Measurements from ENCODE around the gene ANKS1B. TPM values are rescaled to one million over a fixed set of nuclear protein-coding genes. Genes with fewer than 3 reads are reported as not detected.

ANKS1B gene
- total RNA-seq, 4 donors from 2014 or later, result 16.6 to 62.6 (median 40.2) TPM

DNA sequence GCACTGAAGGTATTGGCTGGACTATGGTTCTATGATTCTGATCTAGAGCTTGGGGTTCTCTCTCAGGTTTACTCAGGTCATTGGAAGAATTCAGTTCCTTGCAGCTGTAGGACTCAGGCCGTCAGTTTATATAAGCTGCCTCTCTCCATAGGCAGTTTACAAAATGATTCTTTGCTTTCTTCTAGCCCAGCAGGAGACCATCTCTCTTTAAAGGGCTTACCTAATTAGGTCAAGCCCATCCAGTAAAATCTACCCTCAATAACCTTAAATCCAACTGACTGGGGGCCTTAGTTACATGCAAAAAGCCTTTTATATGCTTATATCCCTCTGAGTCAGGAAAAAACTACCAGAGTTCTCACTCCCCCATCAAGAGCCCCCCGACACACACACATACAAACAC lies 417.7 kb downstream of the ANKS1B start:
- Histone ChIP-seq H3K27ac (no peak overlapping the region), H3K4me1 (no peaks in the 10 kb centered on the region), H3K27me3 (no peaks in the 10 kb centered on the region), H3K4me3 (no peak overlapping the region), H3K9me3 (no peaks in the 10 kb centered on the region), H3K36me3 (no peaks in the 10 kb centered on the region)
- DNase-seq, result no peak
- intact Hi-C loops (cut with DNase I; ENCODE audit: low total_unique reads), result no loop called here
- TF ChIP-seq, protein P1, sequence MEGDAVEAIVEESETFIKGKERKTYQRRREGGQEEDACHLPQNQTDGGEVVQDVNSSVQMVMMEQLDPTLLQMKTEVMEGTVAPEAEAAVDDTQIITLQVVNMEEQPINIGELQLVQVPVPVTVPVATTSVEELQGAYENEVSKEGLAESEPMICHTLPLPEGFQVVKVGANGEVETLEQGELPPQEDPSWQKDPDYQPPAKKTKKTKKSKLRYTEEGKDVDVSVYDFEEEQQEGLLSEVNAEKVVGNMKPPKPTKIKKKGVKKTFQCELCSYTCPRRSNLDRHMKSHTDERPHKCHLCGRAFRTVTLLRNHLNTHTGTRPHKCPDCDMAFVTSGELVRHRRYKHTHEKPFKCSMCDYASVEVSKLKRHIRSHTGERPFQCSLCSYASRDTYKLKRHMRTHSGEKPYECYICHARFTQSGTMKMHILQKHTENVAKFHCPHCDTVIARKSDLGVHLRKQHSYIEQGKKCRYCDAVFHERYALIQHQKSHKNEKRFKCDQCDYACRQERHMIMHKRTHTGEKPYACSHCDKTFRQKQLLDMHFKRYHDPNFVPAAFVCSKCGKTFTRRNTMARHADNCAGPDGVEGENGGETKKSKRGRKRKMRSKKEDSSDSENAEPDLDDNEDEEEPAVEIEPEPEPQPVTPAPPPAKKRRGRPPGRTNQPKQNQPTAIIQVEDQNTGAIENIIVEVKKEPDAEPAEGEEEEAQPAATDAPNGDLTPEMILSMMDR (IDR thresholded peaks at IDR 0.05), result no peak
- no peak for TF ChIP-seq POLR2A (IDR thresholded peaks at IDR 0.05)

DNA sequence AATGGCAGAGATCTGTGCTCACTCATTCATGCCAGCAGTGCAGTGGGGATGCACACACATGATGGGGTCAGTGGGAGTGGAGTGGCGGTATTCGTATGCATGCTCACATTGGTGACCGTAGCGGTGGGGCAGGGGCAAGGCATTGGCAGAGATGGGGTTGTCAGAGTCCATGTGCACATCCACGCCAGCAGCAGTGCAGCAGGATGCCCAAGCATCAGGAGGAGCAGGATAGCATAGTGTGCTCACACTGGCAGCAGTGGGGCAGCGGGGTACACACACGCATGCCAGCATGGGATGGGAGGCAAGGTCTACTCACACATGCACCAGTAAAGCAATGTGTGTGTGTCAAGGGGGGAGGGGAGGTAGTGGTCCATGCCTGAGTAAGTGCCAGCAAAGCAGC lies 426.6 kb downstream of the ANKS1B start:
- H3K4me3 ChIP-seq, result no peak overlapping the region
- no peaks in the 10 kb centered on the region for H3K9me3 ChIP-seq
- intact Hi-C loops (cut with DNase I; ENCODE audit: low total_unique reads), result no loop called here
- TF ChIP-seq POLR2A (IDR thresholded peaks at IDR 0.05), result no peak
- no peaks in the 10 kb centered on the region for H3K27me3 ChIP-seq
- DNase-seq, result no peak
- H3K27ac ChIP-seq, result no peak overlapping the region
- no peaks in the 10 kb centered on the region for H3K4me1 ChIP-seq
- H3K36me3 ChIP-seq, result no peaks in the 10 kb centered on the region

DNA sequence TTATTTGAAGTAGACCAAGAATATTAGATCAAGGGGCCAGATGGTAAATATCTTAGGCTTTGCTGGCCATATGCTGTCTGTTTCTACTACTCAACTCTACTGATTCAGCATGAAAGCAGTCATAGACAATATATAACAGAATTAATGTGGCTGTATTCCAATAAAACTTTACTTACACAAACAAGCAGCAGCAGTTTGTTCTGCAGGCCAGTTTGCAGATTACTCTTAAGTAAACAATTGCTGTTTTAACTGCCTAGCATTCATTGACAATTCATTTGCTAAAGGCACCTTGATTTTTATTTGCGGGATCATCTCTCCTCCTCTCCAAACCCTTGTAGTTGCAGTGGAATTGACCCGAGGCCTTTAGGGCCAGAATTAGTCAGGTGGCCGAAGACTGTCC lies 431.3 kb downstream of the ANKS1B start:
- Histone ChIP-seq H3K27me3 (no peaks in the 10 kb centered on the region), H3K4me3 (no peak overlapping the region), H3K27ac (no peak overlapping the region), H3K4me1 (no peaks in the 10 kb centered on the region), H3K9me3 (no peaks in the 10 kb centered on the region), H3K36me3 (no peaks in the 10 kb centered on the region)
- no peak for TF ChIP-seq POLR2A (IDR thresholded peaks at IDR 0.05)
- DNase-seq, result no peak
- intact Hi-C loops (cut with DNase I; ENCODE audit: low total_unique reads), result no loop called here

DNA sequence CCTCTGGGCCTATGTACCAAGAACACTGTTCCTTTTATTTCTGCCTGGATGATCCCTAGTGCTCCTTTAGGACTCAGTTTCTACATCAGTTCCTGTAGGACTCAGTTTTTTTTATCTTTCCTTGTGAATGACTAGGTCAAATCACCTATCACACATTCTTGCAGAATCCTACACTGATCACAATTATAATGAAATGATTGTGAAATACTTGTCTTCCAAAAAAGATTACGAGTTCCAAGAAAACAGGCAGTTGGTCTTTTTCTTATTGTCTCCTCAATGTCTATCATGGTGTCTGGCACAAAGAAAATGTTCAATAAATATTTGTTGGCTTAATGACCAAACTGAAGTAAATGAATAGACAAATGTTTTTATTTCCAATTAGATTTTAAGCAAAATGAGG lies 432.7 kb downstream of the ANKS1B start:
- no peak for TF ChIP-seq POLR2A (IDR thresholded peaks at IDR 0.05)
- TF ChIP-seq, protein P1 (IDR thresholded peaks at IDR 0.05), result no peak
- Histone ChIP-seq H3K4me3 (no peak overlapping the region), H3K27me3 (no peaks in the 10 kb centered on the region), H3K27ac (no peak overlapping the region), H3K36me3 (no peaks in the 10 kb centered on the region), H3K4me1 (no peaks in the 10 kb centered on the region), H3K9me3 (no peaks in the 10 kb centered on the region)
- DNase-seq, result no peak
- intact Hi-C loops (cut with DNase I; ENCODE audit: low total_unique reads), result no loop called here

DNA sequence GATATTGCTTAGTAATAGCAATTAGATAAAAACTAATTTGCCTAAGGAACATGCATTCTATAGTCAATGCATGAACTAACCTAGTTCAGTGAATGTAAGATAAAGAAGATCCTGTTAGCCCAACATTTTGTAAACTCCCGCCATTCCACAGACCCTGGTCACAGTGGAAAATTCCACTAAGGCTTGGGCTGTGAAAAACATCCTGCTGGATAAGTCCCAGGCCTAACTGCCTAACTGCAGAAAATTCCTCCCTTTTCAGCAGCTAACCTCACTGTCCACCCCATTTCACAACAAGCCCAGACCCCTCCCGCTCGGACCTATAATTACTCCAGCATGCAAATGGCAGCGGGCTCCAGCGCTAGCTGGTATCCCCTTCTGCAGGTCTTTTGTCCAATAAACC lies 435.1 kb downstream of the ANKS1B start:
- Histone ChIP-seq H3K36me3 (no peaks in the 10 kb centered on the region), H3K27ac (no peak overlapping the region), H3K9me3 (no peaks in the 10 kb centered on the region), H3K4me3 (no peak overlapping the region), H3K27me3 (no peaks in the 10 kb centered on the region), H3K4me1 (no peaks in the 10 kb centered on the region)
- TF ChIP-seq, protein P1 (IDR thresholded peaks at IDR 0.05), result no peak
- TF ChIP-seq POLR2A (IDR thresholded peaks at IDR 0.05), result no peak
- no peak for DNase-seq
- intact Hi-C loops (cut with DNase I; ENCODE audit: low total_unique reads), result no loop called here

DNA sequence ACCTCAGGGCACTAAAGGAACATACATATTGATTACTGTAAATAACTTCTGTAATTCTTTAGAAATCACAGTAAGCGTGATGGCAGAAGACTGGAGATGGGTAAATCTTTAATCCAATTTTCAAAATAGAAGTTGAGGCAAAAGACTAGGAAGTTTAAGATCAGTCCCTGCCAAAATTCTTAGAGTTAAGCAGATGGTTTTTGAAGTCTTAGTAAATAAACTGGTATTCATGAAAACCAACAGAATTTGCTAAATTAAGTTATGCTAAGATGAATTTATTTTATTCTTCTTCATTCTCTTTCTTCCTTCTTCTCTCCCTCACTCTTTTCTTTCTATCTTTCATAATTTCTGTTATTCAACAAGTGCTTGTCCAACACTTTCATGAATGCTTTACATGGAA lies 435.5 kb downstream of the ANKS1B start:
- DNase-seq, result no peak
- H3K4me1 ChIP-seq, result no peaks in the 10 kb centered on the region
- H3K27ac ChIP-seq, result no peak overlapping the region
- H3K4me3 ChIP-seq, result no peak overlapping the region
- H3K9me3 ChIP-seq, result no peaks in the 10 kb centered on the region
- no peaks in the 10 kb centered on the region for H3K27me3 ChIP-seq
- no peak for TF ChIP-seq POLR2A (IDR thresholded peaks at IDR 0.05)
- TF ChIP-seq, protein P1 (IDR thresholded peaks at IDR 0.05), result no peak
- H3K36me3 ChIP-seq, result no peaks in the 10 kb centered on the region
- intact Hi-C loops (cut with DNase I; ENCODE audit: low total_unique reads), result no loop called here
